HUDEP-2 (cell line): ENCODE measurements around the gene BBS9.

ENCODE experiments used
- DNase-seq, 76 experiments: peaks; one replicate each; lab custom pipeline; 2025; ENCODE audit not compliant: unreplicated experiment in 76 of 76; lab: John Stamatoyannopoulos, UW

The BBS9 gene

GRCh38 chr7:33581236-33581635, 451.9 kb downstream of the BBS9 start:
- DNase-seq = no peak

DNA sequence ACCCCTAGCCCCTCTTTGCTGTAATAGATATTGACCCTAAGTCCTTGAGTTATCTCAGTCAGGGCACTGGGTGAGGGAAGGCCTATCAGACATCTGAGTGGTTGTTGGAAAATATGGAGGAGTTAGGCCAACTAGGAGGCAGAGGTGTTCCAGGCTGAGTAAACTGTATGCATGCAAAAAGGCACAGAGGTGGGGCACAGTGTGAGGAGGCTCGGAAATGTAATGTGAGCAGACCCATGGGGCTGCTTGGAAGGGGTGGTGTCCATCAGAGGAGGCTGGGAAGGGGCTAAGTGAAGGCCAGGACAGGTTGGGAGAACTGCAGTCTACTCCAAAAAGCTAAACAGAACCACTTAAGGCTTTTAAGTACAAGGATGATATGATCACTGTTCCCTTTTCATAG, 452.7 kb downstream of the BBS9 start:
- DNase-seq = no peak

GRCh38 chr7:33582533-33582932, 453.2 kb downstream of the BBS9 start:
- DNase-seq = no peak

GRCh38 chr7:33589911-33590310, 460.5 kb downstream of the BBS9 start:
- no peak for DNase-seq

GRCh38 chr7:33590916-33591315, 461.6 kb downstream of the BBS9 start:
- DNase-seq = no peak

- no peak for DNase-seq
Observed at GRCh38 chr7:33591490-33591889, 462.1 kb downstream of the BBS9 start.

DNA sequence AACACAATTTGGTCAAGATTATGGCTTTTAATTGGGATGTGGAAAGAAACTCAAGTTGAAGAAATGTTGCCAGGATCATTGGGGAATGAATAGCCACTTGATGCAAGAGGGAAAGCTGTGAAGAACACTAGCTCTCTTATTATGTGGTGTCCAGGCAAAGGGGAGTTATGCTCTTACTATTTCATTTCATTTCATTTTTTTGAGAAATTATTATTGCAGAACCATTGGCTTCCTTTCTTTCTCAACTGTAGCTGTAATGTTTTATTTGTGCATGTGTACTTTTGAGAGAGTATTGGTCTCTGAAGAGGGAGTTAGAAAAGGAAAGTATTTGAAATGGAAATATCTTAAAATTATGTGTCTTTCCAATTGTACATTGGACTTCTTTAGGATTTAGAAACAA, 463.4 kb downstream of the BBS9 start:
- DNase-seq = no peak

DNA sequence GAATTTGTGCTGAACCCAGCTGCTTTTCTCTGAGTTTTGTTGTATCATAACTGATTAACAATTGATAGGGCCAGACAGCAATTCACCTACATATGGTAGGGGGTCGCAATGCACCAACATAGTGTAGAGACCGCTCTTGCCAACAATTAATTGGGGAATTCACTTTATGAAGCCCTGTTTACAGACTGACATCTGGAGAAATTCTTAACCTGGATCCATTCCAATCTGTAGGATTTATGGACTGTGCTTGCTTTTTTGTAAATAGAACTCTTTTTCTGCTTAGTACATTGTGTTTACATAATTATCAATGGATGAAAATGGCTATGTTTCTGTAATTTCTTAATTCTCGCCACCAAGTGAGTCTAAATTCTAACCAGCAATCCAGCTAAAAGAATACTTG, 464.2 kb downstream of the BBS9 start:
- no peak for DNase-seq

- no peak for DNase-seq
Observed at GRCh38 chr7:33596686-33597085, 467.3 kb downstream of the BBS9 start.

DNA sequence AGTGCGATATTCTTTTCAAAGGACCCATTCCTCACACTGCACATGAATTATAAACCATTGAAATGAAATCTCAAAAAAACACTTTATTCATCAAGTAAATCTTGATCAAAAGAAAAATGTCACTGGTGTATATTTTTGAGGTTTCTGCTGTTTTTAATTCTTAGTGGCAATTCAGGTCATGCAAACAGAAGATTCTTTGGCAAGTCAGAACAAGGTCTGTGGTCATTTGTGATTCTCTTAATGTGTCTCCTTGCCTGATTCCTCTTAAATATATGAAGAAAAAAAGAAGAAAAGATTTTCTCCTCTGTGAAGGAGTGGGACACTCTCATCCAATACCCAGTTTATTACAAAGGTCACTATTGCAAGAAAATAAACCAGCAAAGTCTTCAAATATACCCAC, 467.8 kb downstream of the BBS9 start:
- DNase-seq = no peak

GRCh38 chr7:33601101-33601500, 471.7 kb downstream of the BBS9 start:
- no peak for DNase-seq

DNA sequence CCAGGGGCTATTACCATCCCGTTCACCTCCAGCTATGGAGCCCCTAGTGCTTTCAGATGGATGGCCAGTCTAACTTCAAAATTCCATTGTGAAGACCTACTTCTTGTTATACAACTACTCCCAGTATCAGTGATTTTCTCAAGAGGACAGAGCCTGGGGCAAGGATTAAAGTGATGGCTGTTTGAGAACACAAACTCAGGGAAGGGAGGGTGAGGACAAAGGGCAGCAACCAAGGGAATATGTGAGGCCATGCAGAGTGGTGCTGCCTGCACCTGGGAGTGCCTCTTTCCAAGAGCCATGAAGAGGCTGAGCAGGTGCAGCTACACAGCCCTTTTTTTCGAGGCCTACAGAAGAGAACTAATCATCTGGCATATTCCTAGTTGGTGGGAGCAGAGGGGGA, 472.5 kb downstream of the BBS9 start:
- no peak for DNase-seq

GRCh38 chr7:33604056-33604455, 474.7 kb downstream of the BBS9 start:
- no peak for DNase-seq

DNA sequence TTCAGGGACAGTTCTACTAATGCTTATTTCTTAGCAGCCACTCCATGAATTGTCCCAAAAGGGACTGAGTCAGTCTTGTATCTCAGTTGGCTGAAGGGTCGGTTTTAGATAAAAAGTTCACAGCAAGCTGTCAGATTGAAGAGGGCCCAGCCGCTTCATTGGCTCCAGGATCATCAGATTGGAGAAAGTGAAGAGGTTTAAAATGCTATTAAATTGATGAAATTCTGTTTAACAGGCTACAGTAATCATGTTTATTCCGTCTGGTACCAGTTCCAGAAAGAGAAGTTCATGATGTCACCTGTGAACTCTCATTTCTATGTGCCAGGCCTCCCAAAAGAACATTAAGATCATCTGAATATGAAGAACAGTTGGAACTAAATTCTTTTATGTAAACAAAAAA, 481.6 kb downstream of the BBS9 start:
- DNase-seq = no peak

GRCh38 chr7:33612442-33612841, 483.1 kb downstream of the BBS9 start:
- DNase-seq = no peak

DNA sequence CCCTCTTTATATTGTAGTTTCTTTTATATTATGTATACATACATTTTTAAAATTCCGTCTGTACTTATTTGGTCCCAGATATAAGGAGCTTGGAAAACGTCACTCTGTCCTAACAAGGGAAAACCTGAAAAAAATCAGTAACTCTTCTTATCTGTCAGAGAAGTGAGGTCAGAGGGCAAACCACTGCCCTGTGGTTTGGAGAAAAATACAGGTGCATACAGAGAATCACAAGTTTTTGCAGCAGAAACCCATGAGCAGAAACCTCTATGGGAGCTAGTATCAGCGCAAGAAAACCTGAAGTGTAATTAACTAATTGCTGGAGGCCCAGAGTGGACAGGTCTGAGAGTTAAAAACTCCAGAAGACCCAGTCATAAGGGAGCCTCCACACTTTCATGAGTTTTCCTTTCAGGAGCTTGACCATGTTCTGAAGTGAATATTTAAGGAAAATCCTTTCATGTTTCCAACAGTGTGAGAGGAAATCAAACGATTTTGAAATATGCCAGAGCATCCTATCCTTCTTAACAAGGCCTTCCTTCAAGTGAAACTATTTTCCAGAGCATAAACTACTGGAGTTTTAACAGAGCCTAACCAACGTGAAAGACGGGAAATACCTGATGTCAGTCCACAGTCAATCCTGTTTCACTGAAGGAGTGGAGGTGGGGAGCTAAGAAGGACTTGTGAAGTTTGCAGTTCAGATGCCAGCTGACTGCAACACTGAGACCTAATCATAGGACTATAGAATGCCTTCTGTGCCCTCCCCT, 485.2 kb downstream of the BBS9 start:
- no peak for DNase-seq

DNA sequence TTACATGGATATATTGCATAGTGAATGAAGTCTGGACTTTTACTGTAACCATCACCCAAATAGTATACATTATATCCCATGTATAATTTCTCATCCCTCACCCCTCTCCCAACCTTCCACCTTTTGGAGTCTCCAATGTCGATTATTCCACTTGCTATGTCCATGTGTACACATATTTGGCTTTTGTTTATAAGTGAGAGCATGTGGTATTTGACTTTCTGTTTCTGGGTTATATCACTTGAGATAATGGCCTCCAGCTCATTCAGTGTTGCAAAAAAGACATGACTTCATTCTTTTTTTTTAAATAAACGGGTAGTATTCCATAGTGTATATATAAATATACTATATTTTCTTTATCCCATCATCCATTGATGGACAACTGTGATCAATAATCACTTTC, 487.4 kb downstream of the BBS9 start:
- DNase-seq = no peak

DNA sequence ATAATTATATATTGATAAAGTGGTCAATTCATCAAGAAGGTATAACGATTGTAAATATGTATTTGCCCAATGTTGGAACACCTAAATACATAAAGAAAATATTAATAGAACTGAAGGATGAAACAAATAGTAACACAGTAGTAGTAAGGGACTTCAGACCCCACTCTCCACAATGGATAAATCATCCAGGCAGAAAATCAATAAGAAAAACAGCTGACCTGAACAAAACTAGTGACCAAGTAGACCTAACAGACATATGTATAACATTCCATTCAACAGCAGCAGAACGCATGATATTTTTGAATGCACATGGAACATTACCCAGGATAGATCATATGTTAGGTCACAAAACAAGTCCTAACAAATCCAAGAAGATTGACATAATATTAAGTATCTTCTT, 489.9 kb downstream of the BBS9 start:
- no peak for DNase-seq

DNA sequence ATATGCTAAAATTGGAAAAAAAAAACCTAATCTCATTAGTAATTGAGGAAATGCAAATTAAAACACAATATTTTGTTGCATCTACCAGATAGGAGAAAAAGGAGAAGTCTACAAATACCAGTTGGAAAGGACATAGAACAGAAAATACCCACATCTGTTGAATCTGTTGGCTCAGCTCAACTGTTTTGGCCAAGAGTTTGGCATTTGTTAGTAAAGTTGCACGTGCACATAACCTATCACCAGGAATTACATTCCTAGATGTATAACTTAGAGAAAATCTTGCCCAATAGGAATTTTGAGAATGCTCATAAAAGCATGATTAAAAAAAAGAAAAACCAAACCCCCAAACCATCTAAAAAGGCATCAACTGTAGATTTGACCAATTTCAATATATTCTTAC, 493.9 kb downstream of the BBS9 start:
- no peak for DNase-seq

- no peak for DNase-seq
Observed at GRCh38 chr7:33624215-33624614, 494.9 kb downstream of the BBS9 start.

- DNase-seq = no peak
Observed at GRCh38 chr7:33626869-33627268, 497.5 kb downstream of the BBS9 start.

DNA sequence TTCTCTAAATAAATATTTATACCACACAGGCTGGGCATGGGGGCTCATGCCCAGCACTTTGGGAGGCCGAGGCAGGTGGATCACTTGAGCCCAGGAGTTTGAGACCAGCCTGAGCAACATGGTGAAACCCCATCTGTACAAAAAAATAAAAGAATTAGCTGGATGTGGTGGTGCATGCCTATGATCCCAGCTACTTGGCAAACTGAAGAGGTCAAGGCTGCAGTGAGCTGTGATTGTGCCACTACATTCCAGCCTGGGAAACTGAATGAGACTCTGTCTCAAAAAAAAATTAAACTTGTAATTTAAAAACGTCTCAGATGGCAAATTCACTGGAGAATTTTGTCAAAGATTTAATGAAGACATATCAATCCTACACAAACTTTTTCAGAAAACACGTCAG, 498.4 kb downstream of the BBS9 start:
- DNase-seq = no peak

DNA sequence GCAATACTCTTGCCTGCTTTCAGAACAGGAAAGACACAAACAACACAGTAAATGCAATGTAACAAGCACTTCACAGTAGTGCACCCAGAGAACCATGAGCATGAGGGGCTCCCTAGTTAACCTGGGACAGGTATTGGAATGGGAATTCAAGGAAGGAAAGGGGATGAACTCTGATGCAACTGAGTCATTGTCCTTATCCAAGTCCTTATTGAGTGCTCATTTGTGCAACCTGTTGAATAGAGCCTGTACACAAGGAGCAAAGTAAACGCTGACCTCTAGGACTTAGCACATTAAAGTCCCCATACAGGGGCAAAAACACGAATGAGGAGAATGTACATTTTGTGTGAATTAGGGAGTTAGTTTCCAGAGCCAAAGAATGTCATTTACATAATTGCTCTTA, 499.5 kb downstream of the BBS9 start:
- no peak for DNase-seq
